ENCODE results near the gene PODN.

PODN gene

DNA sequence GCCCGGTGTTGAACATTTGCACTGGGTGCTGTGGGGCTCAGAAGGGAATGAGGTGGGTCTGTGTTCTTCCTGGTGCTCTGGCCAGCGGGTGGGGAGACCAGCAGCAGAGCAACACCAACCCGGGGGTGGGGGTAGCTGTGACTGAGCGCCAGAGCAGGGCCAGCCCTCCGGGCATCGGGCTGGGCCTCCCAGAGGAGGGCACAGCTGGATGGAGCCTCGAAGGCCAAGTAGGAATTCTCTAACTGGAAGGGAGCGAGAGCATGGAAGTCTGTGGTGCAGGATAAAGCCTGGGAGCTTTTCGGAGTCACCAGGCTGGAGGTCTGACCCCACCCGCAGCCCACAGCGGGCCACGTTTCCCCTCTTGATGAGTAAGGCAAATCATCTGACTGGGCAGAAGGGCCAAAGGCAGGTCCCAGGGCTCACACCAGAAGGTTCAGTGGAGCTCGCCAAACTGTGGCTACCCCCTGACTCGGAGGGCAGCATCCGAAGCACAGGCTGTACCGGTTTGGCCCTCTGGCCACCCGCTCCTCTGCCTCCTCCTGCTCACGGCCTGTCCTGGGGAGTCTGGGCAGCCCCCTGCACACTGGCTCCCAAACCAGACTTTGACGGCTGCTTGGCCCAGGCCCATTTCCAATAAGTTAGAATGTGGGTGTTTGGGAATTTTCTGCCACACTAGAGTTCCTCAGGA is 61.6 kb downstream of the PODN start:
- no peaks in the 10 kb centered on the region for H3K27me3 ChIP-seq (ENCODE audit: insufficient read depth, low read length, poor library complexity)
- no peak for TF ChIP-seq EZH2 (IDR thresholded peaks at IDR 0.05; ENCODE audit: borderline replicate concordance, low read depth, low read length, severe bottlenecking)
- TF ChIP-seq CTCF (IDR thresholded peaks at IDR 0.05; ENCODE audit: borderline replicate concordance, extremely low read depth, low read length, poor library complexity, severe bottlenecking), result no peak
- H2AFZ ChIP-seq (ENCODE audit: low read depth, low read length), result no peak overlapping the region

DNA sequence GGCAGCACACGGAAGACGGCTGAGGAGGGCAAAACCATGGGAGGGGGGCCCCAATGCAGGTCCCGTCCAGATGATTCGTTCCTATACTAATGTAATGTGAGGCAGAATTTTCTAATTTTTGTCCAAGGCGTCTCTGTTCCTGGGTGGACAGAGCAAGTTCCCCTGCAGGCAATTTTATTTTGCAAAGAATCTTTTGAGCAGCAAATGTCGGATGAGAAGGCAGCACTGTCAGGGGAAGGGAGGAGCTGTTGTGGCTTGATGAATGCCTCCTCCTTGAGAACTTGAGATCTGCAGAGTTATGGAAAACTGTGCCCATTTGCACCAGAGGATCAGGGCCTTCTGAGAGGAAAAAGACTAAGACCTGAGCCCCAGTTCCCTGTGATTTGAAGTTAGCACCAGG is 63.1 kb downstream of the PODN start:
- H3K9me3 ChIP-seq (ENCODE audit: insufficient read depth, low read length, severe bottlenecking), result no peaks in the 10 kb centered on the region
- no peak for TF ChIP-seq EZH2 (IDR thresholded peaks at IDR 0.05; ENCODE audit: borderline replicate concordance, low read depth, low read length, severe bottlenecking)
- TF ChIP-seq CTCF (IDR thresholded peaks at IDR 0.05; ENCODE audit: borderline replicate concordance, extremely low read depth, low read length, poor library complexity, severe bottlenecking), result no peak
- no peaks in the 10 kb centered on the region for H4K20me1 ChIP-seq (ENCODE audit: insufficient read depth, low read length)
- H3K4me2 ChIP-seq (ENCODE audit: insufficient read depth, low read length), result no peak overlapping the region
- H3K36me3 ChIP-seq (ENCODE audit: insufficient read depth, low read length), result no peaks in the 10 kb centered on the region
- no peak overlapping the region for H3K27ac ChIP-seq (ENCODE audit: low read length)
- H3K4me1 ChIP-seq (ENCODE audit: insufficient read depth, low read length), result no peaks in the 10 kb centered on the region
- no peak overlapping the region for H3K9ac ChIP-seq (ENCODE audit: low read depth, low read length)
- DNase-seq (no peak), ATAC-seq (ENCODE audit: insufficient read depth, low read depth) (no peak)
- H2AFZ ChIP-seq (ENCODE audit: low read depth, low read length), result no peak overlapping the region
- no peaks in the 10 kb centered on the region for H3K27me3 ChIP-seq (ENCODE audit: insufficient read depth, low read length, poor library complexity)
- H3K4me3 ChIP-seq (ENCODE audit: low read depth in 1 of 2, low read length in 2 of 2), result no peak overlapping the region
- no peaks in the 10 kb centered on the region for H3K79me2 ChIP-seq (ENCODE audit: insufficient read depth, low read length)

More for the DNA sequence above, 61.6 kb downstream of the PODN start:
- Histone ChIP-seq H3K9me3 (ENCODE audit: insufficient read depth, low read length, severe bottlenecking) (no peaks in the 10 kb centered on the region), H3K4me2 (ENCODE audit: insufficient read depth, low read length) (no peak overlapping the region), H3K36me3 (ENCODE audit: insufficient read depth, low read length) (no peaks in the 10 kb centered on the region), H3K79me2 (ENCODE audit: insufficient read depth, low read length) (no peaks in the 10 kb centered on the region), H3K4me1 (ENCODE audit: insufficient read depth, low read length) (no peaks in the 10 kb centered on the region), H3K27ac (ENCODE audit: low read length) (no peak overlapping the region), H3K9ac (ENCODE audit: low read depth, low read length) (no peak overlapping the region), H3K4me3 (ENCODE audit: low read depth in 1 of 2, low read length in 2 of 2) (no peak overlapping the region), H4K20me1 (ENCODE audit: insufficient read depth, low read length) (no peaks in the 10 kb centered on the region)
- no peak for DNase-seq
- no peak for ATAC-seq (ENCODE audit: insufficient read depth, low read depth)

DNA sequence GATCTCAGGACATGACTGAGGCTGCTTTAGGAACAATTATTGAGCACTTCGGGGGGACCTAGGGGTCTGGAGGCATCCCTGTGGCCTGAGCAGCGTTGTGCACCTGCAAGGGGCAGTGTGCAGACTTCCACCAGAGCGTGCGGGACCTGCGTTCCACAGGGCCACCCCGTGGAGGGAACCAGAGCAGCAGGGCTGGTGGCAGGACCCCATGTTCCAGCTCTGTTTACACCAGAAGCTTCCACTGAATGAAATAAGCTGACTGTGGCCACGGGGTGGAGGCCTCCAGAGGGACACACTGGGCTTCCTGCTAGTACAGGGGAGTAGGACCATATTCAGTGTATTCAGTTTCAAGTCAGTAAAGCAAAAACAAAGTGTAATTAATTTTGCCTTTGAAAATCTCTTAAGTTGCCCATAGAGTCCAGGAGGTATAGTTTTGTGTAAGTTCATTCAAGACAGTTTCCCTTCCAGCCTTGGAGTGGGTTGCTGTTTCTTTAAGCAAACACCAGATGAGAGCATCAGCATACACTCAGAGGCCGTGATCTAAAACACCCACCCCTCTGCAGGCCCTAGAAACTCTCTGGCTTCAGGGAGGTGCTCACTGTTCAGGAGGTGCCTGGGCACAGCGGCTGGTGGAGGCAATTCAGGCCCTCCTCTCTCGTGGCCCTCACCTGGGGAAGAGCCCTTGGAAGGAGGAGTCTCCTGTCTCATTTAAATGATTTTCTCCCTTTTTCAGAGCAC is 63.8 kb downstream of the PODN start:
- H3K9ac ChIP-seq (ENCODE audit: low read depth, low read length), result no peak overlapping the region
- no peaks in the 10 kb centered on the region for H4K20me1 ChIP-seq (ENCODE audit: insufficient read depth, low read length)
- no peaks in the 10 kb centered on the region for H3K9me3 ChIP-seq (ENCODE audit: insufficient read depth, low read length, severe bottlenecking)
- H3K4me3 ChIP-seq (ENCODE audit: low read depth in 1 of 2, low read length in 2 of 2), result no peak overlapping the region
- no peaks in the 10 kb centered on the region for H3K79me2 ChIP-seq (ENCODE audit: insufficient read depth, low read length)
- H3K27me3 ChIP-seq (ENCODE audit: insufficient read depth, low read length, poor library complexity), result no peaks in the 10 kb centered on the region
- ATAC-seq (ENCODE audit: insufficient read depth, low read depth), result no peak
- no peak overlapping the region for H2AFZ ChIP-seq (ENCODE audit: low read depth, low read length)
- no peak overlapping the region for H3K4me2 ChIP-seq (ENCODE audit: insufficient read depth, low read length)
- no peaks in the 10 kb centered on the region for H3K4me1 ChIP-seq (ENCODE audit: insufficient read depth, low read length)
- H3K27ac ChIP-seq (ENCODE audit: low read length), result no peak overlapping the region
- TF ChIP-seq EZH2 (IDR thresholded peaks at IDR 0.05; ENCODE audit: borderline replicate concordance, low read depth, low read length, severe bottlenecking), result no peak
- TF ChIP-seq CTCF (IDR thresholded peaks at IDR 0.05; ENCODE audit: borderline replicate concordance, extremely low read depth, low read length, poor library complexity, severe bottlenecking), result no peak
- DNase-seq, result no peak
- no peaks in the 10 kb centered on the region for H3K36me3 ChIP-seq (ENCODE audit: insufficient read depth, low read length)
